HG02610 (cell line): ENCODE results near the gene MTR.
"Not testable (repeated sequence)": the region's sequence is repeated elsewhere in the genome, so short reads cannot be mapped to it uniquely, and the experiment has no call there.

Experiments
- ATAC-seq: cut with Tn5 transposase; IDR thresholded peaks from one replicate; pipeline ENCODE4 v1.9.1; 2021; ENCODE audit warnings: mild to moderate bottlenecking, moderate library complexity; ENCODE audit not compliant: unreplicated experiment

MTR gene

GRCh38 chr1:236830116-236830515 lies 35.0 kb downstream of the MTR start:
- ATAC-seq = no peak

DNA sequence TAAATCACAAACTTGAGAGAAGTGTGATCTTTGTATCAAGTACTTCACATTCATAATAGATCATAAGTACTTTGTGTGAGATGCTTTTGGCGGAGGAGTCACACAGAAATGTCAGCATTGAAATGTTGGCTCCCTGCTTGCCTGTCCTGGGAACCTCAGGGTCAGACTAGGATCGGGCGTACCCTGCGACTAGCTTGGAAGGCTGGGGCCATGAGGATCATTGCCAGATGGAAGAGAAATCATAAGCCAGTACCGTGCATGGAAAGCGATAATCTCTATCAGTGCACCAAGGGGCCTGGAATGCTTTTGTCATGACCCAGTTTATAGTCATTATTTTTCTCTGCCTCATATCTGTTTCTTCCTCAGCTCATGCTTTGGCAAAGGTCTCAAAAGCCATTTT lies 35.5 kb downstream of the MTR start:
- no peak for ATAC-seq

DNA sequence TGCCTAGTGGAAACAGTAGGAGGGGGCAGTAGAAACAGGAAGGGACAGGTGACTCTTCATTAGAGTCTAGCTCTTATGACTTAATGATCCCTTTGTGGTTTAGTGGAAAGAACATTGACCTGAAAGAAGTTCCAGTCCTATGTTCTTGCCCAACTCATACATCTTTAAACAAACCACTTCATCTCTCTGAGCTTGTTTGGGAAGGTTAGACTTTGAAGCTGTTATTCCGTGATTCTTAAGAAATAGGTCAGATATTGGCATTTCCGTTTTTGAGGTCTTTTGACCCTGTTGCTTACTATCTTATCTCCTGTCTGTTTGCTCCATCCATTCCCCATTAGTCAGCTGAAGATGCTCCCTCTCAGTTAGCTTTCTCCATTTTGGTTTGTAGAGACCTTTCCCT lies 38.5 kb downstream of the MTR start:
- no peak for ATAC-seq

DNA sequence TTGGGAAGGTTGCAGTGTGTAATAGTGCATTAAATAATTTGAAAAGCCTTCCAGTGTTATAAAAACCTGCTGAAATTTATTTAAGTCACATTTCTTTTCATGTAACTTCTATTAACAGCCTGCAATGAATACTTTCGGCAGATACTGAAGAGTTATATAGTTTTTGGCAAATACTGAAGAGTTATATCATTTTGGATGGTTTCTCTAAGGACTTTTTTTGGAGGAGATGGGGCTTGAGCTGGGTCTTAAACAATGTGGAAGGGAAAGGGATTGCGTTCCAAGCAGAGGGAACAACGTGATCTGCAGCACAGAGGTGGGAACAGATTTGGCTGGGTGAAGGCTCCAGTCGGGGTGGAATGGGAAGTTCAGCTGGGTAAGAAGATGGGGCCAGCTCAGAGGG lies 39.8 kb downstream of the MTR start:
- ATAC-seq = no peak

GRCh38 chr1:236835491-236835890 lies 40.4 kb downstream of the MTR start:
- ATAC-seq = no peak

GRCh38 chr1:236836157-236836556 lies 41.1 kb downstream of the MTR start:
- ATAC-seq = no peak

DNA sequence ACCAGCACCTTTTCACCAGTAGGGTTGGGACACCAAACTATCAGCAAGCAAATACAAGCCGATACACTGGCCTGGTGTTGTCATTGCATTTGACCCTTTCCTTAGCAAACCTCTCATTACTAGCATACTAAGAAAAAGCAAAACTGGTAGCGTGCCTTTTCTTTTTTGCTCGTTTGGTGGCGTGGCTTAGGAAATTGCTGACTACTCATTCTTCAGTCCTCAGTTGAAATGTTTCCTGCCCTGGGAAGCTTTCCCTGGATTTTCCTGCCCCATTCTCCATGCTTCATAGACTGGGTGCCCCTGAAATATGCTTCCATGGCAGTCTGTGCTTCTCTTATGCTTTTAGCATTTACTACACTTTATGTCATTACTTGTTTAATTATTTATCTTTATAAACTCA lies 42.0 kb downstream of the MTR start:
- no peak for ATAC-seq

GRCh38 chr1:236837897-236838296 lies 42.8 kb downstream of the MTR start:
- ATAC-seq = no peak

DNA sequence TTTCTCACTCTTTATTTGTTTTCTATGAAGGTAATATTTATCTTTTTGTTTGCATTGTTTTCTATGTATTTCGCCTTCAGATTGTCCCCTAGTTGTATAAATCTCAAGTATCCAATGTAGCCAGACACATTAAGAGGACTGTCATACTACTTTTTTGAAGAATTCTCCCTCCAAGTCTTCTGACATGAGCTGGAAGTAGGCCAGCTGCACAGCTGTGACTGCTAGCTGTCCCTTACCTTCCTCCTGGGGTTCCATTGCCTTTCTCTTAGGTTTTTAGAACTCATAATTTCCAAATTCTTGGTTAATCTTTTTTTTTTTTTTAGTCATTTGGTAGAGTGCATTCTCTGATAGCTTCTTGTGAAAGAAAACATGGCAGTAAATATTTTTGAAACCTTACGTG lies 46.2 kb downstream of the MTR start:
- no peak for ATAC-seq

GRCh38 chr1:236844499-236845271 lies 49.6 kb downstream of the MTR start:
- no peak for ATAC-seq

GRCh38 chr1:236845830-236846229 lies 50.7 kb downstream of the MTR start:
- ATAC-seq = no peak

- no peak for ATAC-seq
Observed at GRCh38 chr1:236848274-236848923, 53.3 kb downstream of the MTR start.

- no peak for ATAC-seq
Observed at GRCh38 chr1:236850077-236850979, 55.2 kb downstream of the MTR start.

- no peak for ATAC-seq
Observed at GRCh38 chr1:236851871-236852270, 56.8 kb downstream of the MTR start.

- no peak for ATAC-seq
Observed at GRCh38 chr1:236853921-236854604, 59.0 kb downstream of the MTR start.

DNA sequence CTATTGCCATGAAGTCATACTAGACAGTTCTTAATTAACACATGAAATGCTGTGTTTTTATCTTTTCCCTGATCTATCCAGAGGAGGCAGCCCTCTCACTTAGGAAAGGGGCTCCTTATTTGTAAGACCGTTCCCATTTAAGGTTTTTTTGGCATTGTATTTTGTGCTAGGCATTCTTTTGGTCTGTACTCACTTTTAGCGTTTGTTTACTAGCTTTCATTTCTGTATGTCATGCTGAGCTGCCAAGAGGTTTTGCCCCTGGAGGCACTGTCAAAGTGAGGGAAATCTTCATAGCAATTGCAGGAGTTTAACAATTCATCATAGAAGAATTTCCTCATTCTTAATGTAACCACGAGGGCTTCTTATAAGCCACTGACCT lies 59.5 kb downstream of the MTR start:
- no peak for ATAC-seq

DNA sequence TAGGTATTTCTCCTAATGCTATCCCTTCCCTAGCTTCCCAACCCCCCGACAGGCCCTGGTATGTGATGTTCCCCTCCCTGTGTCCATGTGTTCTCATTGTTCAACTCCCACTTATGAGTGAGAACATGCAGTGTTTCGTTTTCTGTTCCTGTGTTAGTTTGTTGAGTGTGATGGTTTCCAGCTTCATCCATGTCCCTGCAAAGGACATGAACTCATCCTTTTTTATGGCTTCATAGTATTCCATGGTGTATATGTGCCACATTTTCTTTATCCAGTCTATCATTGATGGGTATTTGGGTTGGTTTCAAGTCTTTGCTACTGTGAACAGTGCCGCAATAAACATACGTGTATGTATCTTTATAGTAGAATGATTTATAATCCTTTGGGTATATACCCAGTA lies 61.6 kb downstream of the MTR start:
- not testable (repeated sequence) for ATAC-seq

DNA sequence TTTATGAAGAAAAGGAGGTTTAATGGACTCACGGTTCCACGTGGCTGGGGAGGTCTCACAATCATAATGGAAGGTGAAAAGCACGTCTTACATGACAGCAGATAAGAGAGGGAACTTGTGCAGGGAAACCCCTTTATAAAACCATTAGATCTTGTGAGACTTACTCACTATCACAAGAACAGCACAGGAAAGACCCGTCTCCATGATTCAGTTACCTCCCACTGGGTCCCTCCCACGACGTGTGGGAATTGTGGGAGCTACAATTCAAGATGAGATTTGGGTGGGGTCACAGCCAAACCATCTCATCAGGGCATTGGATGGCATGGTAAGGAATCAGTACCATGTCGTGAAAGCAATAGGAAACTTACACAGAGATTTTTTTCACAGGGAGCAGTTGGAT lies 63.1 kb downstream of the MTR start:
- no peak for ATAC-seq

DNA sequence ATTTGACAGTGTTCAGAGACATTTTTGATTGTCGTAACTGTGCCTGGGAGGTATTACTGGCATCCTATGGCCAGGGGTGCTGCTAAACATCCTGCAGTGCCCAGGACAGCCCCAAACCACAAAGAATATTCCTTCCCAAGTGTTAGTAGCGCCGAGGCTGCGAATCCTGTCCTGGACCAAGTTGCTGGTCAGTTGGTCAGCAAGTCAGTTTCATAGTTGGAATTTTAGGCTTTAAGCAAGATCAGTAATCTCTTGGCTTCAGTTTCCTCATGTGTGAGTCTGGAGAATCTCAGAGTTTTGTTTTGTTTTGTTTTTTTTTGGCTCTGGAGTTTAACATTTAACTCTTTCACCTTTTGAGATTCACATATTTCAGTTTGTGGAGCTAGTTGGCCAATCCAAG lies 65.0 kb downstream of the MTR start:
- ATAC-seq = no peak

DNA sequence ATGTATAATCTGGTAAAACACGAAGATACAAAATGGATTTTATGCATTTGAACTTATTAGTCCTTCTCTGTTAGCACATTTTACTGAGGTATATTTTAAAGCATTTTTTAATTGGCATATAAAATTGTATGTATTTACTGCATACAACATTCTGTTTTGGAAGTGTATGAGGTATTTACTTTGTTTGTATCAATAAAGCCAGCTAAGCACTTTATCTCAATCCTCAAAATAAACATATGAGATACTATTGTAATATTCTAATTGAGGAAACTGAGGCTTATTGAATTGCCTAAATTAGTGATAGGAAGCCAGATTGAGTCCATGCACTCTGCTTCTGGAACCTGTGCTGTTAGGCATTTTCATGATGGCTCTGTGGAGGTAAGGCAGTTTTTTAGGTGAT lies 65.6 kb downstream of the MTR start:
- no peak for ATAC-seq

DNA sequence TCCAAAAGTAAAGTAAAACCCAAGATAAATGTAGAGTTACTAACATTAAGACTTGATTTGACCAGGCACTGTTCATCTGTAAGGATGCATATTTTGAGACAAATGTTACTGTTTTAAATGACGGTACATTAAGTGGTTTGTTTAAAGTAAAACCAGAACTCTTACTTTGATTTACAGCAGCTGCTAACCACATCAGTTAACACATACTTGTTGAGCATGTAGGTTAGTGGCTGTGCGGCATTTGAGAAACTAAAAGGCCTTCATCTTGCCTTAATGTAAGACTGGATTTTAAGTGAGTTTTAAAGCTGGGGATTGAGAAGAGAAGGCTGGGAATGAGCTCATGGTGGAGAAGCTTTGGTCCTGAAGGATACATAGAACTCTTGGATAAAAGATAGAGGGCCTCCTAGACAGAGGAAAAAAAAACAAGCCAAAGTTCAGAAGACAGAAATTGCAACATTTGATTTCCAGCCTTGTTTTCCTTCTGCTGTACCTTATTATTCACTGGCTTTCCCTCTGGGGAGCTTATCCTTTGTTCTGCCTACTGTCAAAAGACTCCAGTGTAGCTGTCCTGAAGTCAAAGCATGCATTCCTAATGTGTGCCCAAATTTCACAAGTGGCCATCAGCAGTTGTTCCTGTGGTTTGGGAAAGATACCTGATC lies 66.6 kb downstream of the MTR start:
- no peak for ATAC-seq
